Measurements from ENCODE around the gene TEX14. TPM values are rescaled to one million over a fixed set of nuclear protein-coding genes. Genes with fewer than 3 reads are reported as not detected.
"Not testable (repeated sequence)": the region's sequence is repeated elsewhere in the genome, so short reads cannot be mapped to it uniquely, and the experiment has no call there.

The TEX14 gene
- not detected in 2 replicates for total RNA-seq (2014; rRNA removed; shearing (Covaris generic))

DNA sequence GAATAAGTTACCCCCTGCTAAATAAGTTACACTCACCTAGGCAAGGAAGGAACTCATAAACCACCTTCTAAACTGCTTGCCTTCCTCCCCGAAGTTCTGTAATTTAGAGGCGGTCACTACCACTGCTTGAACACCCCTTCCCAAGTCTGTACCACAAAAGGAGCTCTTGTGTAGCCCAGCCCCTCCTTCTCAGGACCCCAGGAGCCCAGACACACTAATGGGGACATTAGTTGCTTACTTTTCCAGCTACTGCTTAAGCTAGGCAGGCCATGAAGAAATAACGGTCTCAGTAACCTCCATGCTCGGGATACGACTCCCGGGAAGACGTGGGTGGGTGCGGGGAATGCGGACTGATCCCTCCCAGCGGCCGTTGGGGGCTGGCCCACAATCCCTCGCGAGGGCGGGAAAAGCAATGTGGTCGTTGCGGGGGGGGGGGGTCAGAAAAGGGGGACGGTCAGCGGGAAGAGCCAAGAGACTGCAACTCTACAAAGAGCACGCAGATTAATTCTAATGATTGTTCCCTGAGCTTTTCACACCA lies at the start of gene TEX14:
TEX14 (minus strand) TSS at position 345 of the 538 bp plus-strand sequence. CDS start 40,044 bp downstream, outside the sequence.
- no peak for DNase-seq (ENCODE audit: low read depth)

DNA sequence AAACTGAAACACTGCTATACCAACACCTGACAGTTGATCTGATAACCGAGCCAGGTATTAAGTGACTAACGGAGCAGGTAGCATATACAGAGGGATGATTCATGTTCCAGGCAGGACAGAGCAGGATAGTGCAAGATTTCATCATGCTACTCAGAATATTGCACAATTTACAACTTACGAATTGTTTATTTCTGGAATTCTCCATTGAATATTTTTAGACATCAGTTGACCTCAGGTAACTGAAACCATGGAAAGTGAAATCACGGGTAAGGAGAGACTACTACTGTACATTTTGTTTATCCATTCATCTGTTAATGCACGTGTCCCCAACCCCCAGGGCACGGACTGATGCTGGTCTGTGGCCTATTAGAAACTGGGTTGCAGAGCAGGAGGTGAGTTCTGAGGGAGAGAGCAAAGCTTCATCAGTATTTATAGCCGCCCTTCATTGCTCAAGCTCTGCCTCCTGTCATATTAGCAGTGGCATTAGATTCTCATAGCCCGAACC lies 49.3 kb upstream of the TEX14 start:
- DNase-seq (ENCODE audit: low read depth) = no peak

DNA sequence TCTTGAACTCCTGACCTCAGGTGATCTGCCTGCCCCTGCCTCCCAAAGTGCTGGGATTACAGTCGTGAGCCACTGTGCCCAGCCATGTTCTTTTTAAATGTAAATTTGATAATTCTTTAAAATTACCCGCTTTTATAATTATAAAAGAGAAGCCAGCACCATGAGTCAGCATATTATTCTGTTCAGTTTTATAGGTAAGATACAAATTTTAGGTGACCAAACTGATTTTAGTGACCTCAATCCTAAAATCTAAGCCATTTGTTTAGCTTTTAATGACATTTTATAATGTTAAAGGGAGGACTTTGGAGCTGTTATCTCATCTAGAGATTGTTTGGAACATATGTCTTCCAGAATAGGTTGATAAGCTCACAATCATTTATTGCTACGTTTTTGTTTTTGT lies 43.0 kb upstream of the TEX14 start:
- no peak for DNase-seq (ENCODE audit: low read depth)

- DNase-seq (ENCODE audit: low read depth) = no peak
Observed at GRCh38 chr17:58734040-58734439, 42.2 kb upstream of the TEX14 start.

- no peak for DNase-seq (ENCODE audit: low read depth)
Observed at GRCh38 chr17:58730937-58731336, 39.1 kb upstream of the TEX14 start.

- no peak for DNase-seq (ENCODE audit: low read depth)
Observed at GRCh38 chr17:58728798-58729197, 37.0 kb upstream of the TEX14 start.

DNA sequence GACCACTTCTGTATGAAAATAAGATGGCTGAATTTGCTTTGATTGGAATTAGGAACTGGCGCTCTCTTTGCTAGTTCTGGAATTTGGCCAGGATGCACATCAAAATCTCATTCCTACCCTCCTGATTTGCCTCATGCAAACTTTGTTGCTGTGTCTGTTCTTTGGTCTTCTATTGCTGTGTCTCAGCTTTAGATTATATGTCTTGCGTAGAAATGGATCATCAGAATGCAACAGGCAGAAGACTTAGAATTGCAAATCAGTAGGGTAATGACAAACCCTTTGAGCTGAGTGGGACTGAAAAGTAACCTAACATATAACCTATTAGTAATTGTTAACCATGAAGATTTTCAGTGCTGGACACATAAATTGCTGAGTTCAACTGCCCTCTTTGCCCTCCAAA lies 30.9 kb upstream of the TEX14 start:
- DNase-seq (ENCODE audit: low read depth) = no peak

DNA sequence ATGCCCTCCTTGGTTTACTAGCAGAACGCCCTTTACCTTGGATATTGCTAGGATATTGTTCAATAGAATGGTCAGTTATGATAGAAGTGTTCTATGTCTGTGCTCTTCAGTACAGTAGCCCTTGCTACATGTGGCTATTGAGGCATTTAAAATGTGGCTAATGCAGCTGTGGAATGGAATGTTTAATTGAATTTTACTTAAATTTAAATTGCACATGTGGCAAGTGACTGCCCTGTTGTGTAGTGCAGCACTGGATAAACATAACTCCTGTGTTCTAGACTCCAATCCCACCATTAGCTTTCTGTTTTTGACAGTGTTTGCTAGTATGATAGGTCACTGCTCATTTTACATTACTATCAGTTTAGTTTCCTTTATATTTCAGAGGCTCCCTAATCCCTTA lies 30.4 kb upstream of the TEX14 start:
- DNase-seq (ENCODE audit: low read depth) = no peak

DNA sequence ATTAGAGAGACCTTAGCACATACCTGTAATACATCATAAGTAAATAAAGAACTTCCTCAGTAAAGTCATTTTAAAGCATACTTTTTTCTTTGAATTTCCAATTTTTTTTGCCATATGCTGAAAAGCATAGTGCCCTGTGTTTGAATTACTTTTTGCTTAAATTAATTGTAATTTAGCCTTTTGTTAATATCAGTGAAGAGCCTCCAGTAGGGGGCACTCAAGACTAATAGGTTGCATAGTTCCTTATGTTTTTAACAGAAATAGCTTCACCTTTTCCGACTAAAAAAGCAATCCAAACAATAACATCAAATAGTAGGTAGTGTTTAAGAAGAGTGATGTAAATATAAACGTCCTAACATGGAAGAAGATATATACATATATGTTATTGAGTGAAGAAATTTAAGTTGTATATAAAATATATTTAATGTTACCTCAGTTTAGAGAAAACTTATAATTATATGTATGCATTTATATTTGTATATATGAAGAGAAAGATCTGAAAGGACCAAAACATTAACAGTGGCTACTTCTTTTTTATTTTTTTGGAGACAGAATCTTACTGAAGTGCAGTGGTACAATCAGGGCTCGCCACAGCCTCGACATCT lies 19.2 kb upstream of the TEX14 start:
- DNase-seq (ENCODE audit: low read depth) = no peak

GRCh38 chr17:58706351-58707140 lies 14.7 kb upstream of the TEX14 start:
- DNase-seq (ENCODE audit: low read depth) = no peak

- DNase-seq (ENCODE audit: low read depth) = no peak
Observed at GRCh38 chr17:58703916-58704286, 12.1 kb upstream of the TEX14 start.

DNA sequence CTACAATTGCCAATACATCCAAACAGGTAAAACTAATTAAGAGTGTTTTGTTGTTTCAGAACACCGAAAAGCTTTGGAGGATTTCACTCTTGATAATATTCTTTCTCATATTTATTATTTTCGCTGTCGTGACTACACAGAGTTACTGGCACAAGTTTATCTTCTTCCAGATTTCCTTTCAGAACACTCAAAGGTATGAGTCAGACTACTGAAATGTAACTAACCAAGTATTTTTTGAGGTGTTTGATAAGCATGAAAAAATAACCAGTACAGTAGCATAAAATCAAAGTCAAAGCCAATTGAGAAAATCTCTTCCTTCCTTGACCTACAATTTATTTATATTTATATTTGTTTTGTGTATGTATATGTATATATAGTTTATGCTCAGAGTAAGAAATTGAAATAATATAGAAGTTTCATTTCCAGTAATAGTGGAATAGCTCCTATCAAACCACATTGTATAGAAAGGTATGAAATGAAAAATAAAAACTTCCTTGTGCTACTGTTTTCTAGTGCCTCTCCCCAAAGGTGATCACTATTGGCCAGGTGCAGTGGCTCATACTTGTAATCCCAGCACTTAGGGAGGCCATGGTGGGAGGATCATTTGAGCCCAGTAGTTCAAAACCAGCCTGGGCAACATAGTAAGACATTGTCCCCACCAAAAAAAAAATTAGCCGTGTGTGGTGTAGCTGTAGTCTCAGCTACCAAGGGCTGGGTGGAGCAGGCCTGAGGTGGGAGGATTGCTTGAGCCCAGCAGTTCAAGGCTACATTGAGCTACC lies 11.5 kb upstream of the TEX14 start:
- DNase-seq (ENCODE audit: low read depth) = peak; percentile 26

DNA sequence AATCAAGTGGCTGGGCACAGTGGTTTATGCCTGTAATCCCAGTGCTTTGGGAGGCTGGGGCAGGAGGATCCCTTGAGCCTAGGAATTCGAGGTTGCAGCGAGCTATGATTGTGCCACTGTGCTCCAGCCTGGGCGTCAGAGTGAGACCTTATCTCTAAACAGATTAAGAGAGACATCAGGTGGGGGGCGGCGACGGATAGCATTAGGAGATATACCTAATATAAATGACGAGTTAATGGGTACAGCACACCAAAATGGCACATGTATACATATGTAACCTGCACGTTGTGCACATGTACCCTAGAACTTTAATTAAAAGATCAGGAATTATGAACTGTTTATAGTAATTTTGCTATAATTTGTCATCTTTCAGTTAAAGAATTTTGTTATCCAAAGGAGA lies 10.9 kb upstream of the TEX14 start:
- no peak for DNase-seq (ENCODE audit: low read depth)

DNA sequence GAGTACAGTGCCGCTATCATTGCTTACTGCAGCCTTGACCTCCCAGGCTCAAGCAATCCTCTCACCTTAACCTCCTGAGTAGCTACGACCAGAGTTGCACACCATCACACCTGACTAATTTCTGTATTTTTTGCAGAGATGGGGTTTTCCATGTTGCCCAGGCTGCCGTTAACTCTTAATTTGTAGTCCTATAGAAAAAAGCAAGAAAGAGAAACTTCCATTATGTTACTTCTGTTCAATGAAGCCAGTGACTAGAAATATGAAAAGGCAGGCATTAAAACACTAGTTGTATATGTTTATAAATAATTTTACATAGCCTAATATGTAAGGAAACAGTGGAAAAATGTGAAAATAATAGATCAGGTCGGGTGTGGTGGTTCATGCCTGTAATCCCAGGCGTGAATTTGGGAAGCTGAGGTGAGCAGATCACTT lies 10.2 kb upstream of the TEX14 start:
- DNase-seq (ENCODE audit: low read depth) = no peak

- DNase-seq (ENCODE audit: low read depth) = no peak
Observed at GRCh38 chr17:58699771-58700170, 7.9 kb upstream of the TEX14 start.

GRCh38 chr17:58694826-58695225 lies 3.0 kb upstream of the TEX14 start:
- DNase-seq (ENCODE audit: low read depth) = no peak

- DNase-seq (ENCODE audit: low read depth) = no peak
Observed at GRCh38 chr17:58694302-58694701, 2.5 kb upstream of the TEX14 start.

DNA sequence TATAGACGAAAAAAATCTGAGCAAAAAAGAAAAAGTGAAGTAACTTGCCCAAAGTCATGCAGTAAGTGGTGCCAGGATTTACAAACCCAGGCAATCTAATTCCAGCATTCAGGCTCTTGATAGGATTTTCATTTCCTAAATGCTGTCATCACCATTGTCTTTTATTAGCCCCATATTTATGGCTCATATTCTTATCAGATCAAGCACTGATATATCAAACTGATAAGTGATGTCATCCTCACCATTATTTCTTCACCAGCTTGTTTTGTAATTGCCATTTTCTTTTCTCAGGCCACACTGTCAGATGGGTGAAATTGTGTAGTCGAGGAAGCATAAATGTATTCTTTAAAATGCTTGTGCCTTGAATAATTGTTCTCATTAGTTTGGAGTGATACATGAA lies 1.9 kb upstream of the TEX14 start:
- no peak for DNase-seq (ENCODE audit: low read depth)

DNA sequence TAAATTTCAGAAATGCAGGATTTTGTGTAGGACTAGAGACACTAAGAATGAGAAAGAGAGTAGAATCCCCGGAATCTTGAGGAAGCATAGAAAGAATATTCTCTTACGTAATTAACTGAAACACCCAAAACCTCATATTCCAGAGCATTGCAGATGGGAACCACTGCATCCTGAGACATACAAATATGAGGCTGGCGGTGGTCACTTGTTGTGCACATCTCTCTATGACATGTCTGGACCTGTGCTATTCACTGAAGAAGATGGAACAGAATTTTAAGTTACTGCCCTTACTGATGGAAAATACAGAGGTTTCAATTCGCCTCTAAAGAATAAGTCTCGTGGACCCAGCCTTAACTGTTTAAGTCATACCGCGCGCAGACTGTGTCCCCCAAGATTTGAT lies 1.4 kb upstream of the TEX14 start:
- DNase-seq (ENCODE audit: low read depth) = no peak

DNA sequence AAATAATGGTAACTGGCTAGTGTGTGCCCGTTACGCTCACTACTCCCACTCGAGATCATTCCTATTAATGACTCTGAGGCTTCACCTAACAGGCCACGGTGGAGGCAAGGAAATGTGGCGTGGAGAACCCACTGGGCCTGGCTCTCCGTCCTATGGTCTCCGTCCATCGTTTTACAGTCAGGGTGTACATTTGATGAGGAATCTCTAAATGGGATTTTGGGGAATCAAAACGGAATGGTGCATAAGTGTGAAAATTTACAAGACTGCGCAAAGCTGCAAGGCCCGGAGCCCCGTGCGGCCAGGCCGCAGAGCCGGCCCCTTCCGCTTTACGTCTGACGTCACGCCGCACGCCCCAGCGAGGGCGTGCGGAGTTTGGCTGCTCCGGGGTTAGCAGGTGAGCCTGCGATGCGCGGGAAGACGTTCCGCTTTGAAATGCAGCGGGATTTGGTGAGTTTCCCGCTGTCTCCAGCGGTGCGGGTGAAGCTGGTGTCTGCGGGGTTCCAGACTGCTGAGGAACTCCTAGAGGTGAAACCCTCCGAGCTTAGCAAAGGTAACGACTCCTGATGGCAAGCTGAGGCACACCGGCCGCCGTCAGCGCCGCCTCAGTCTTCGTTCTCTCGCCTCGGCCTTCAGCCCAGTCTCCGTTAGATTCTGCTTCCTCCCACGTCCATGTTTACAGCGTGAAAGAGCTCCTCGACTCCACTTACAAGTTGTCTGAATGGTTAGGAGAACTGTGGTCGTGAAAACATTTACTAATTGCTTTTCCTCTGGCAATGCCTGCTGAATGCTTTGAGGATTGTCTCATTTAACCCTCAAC lies 602 bp upstream of the TEX14 start, which contains the start of gene RAD51C:
RAD51C (plus strand) TSS at position 364 of the 817 bp plus-strand sequence; CDS start at position 406, 42 bp downstream.
- DNase-seq (ENCODE audit: low read depth) = peak; percentile 78

GRCh38 chr17:58690033-58690432 lies 1.8 kb downstream of the TEX14 start:
- not testable (repeated sequence) for DNase-seq (ENCODE audit: low read depth)

Data from Daoy (cell line).